Erythroblast (primary cell): ENCODE results near the gene RPLP1.

ENCODE experiments used
- GATA1 ChIP-seq: IDR thresholded peaks from 2 replicates; pipeline ENCODE4 v1.6.1; 2011; ENCODE audit warnings: low read depth, mild to moderate bottlenecking, control low read depth, low read length, moderate library complexity
- POLR2A ChIP-seq: IDR thresholded peaks from 2 replicates; pipeline ENCODE4 v1.6.1; 2011; ENCODE audit warnings: mild to moderate bottlenecking, low read length

- no peak for TF ChIP-seq POLR2A
- no peak for TF ChIP-seq GATA1
These were observed 21.7 kb downstream of the RPLP1 start for GRCh38 chr15:69474291-69474690.
